ENCODE measurements around the gene HSPA12B. TPM values are rescaled to one million over a fixed set of nuclear protein-coding genes. Genes with fewer than 3 reads are reported as not detected.

HSPA12B gene
- total and polyA plus RNA-seq, 2 of the 4 experiments (the other 2 are of a cell fraction): not detected

- ChIA-PET POLR2A (ENCODE audit: unreplicated experiment) (no interaction called here), CTCF (no interaction called here)
- Histone ChIP-seq H3K27ac (ENCODE audit: insufficient read depth, low read length) (no peak overlapping the region), H3K56ac (ENCODE audit: extremely low read depth, insufficient read depth, low read length) (no peak overlapping the region), H4K20me1 (ENCODE audit: insufficient read depth, low read length) (no peaks in the 10 kb centered on the region), H2AK5ac (ENCODE audit: low read depth, low read length) (no peak overlapping the region), H4K8ac (ENCODE audit: low read depth in 2 of 2, low read length in 2 of 2) (no peak overlapping the region), H3K18ac (ENCODE audit: low read depth, low read length) (no peak overlapping the region), H2BK20ac (ENCODE audit: low read depth, low read length) (no peak overlapping the region), H2BK120ac (ENCODE audit: low read depth, low read length) (no peak overlapping the region), H4K5ac (ENCODE audit: low read depth, low read length) (no peak overlapping the region), H3K4me2 (ENCODE audit: low read depth, low read length) (no peak overlapping the region), H3K14ac (replicated peaks; ENCODE audit: low read depth, low read length) (no peak overlapping the region), H3K79me1 (ENCODE audit: low read depth in 1 of 2, low read length in 2 of 2) (no peaks in the 10 kb centered on the region), H3K27me3 (ENCODE audit: control insufficient read depth, insufficient read depth, low read length) (peaks cover 7% of the 10 kb centered on the region; the same call in 1 of the 2 replicates), H3K23ac (ENCODE audit: low read depth, low read length) (no peak overlapping the region; the same call in 1 of the 2 replicates), H2BK5ac (ENCODE audit: low read depth, low read length, poor library complexity, severe bottlenecking) (no peak overlapping the region), H3K4me1 (ENCODE audit: control insufficient read depth, insufficient read depth, low read length) (peaks cover 3% of the 10 kb centered on the region; the same call in 1 of the 2 replicates), H3K9me3 (ENCODE audit: control insufficient read depth, insufficient read depth, low read length) (peaks cover 4% of the 10 kb centered on the region; the same call in 1 of the 2 replicates), H2AFZ (replicated peaks; ENCODE audit: low read length, poor library complexity) (no peak overlapping the region), H2AK9ac (replicated peaks; ENCODE audit: low read depth, low read length, poor library complexity) (peak overlapping the region; percentile 6), H3K4me3 (ENCODE audit: insufficient read depth, low read depth, low read length) (no peak overlapping the region), H4K91ac (ENCODE audit: insufficient read depth, low read depth, low read length) (no peak overlapping the region), H3K9me1 (ENCODE audit: insufficient read depth, low read length) (peaks cover 4% of the 10 kb centered on the region), H3K36me3 (ENCODE audit: control insufficient read depth, insufficient read depth, low read length) (no peaks in the 10 kb centered on the region), H3K4ac (ENCODE audit: low read depth, low read length) (no peak overlapping the region), H2BK15ac (ENCODE audit: low read depth, low read length) (no peak overlapping the region), H3K9ac (ENCODE audit: low read depth, low read length) (no peak overlapping the region)
- intact Hi-C loops (cut with micrococcal nuclease): no loop called here
- no TSS peak for BruUV-seq (replicated peaks)
- no peak for TF ChIP-seq ELK1 (IDR thresholded peaks at IDR 0.05; ENCODE audit: borderline replicate concordance, low read depth, low read length)
- TF ChIP-seq NFE2L2 (IDR thresholded peaks at IDR 0.05; ENCODE audit: low read depth, low read length): no peak
- no peak for TF ChIP-seq SMC3 (IDR thresholded peaks at IDR 0.05; ENCODE audit: low read depth, low read length)
- TF ChIP-seq FOS (IDR thresholded peaks at IDR 0.05; ENCODE audit: low read depth, low read length): no peak
- no peak for TF ChIP-seq MAFK (IDR thresholded peaks at IDR 0.05; ENCODE audit: low read depth, low read length)
- no peak for TF ChIP-seq CTCF (conservative IDR thresholded peaks at IDR 0.05; ENCODE audit: low read depth, low read length)
- TF ChIP-seq RAD21 (IDR thresholded peaks at IDR 0.05; ENCODE audit: low read length): no peak
- TF ChIP-seq CHD1 (IDR thresholded peaks at IDR 0.05; ENCODE audit: low read depth, low read length): no peak
- TF ChIP-seq MXI1 (IDR thresholded peaks at IDR 0.05; ENCODE audit: borderline replicate concordance, low read depth, low read length): no peak
- dilution Hi-C loops (cut with HindIII; ENCODE audit: low sequenced_read_pairs, unreplicated experiment): no loop called here
- in situ Hi-C loops (cut with MboI; ENCODE audit: low sequenced_read_pairs): no loop called here
- WGBS, 2 experiments (ENCODE audit: extremely low coverage in 2 of 2, insufficient read length in 1 of 2): 73% methylated on average over 7 of the region's 9 CpGs; no CpG with 5 or more reads in 1 of the 2 experiments
- no peak for DNase-seq
- no peak for ATAC-seq (ENCODE audit: low read depth)
These were observed 40.6 kb upstream of the HSPA12B start for GRCh38 chr20:3691897-3692296.

All from IMR-90 (cell line).